Natural killer cell (primary cell): ENCODE data around the gene LGALSL. TPM values are rescaled to one million over a fixed set of nuclear protein-coding genes. Genes with fewer than 3 reads are reported as not detected.

Experiments used
- ATAC-seq, 3 donors: fragments of 150-1000 bp in 2 of 3; fragments of 200-7000 bp in 1 of 3; cut with Tn5 transposase; 1 replicate in 1 of 3; 2 replicates in 2 of 3; pipeline ENCODE4 v1.10.0; 2021; ENCODE audit warnings: mild to moderate bottlenecking in 2 of 3, moderate library complexity in 2 of 3
- DNase-seq, 2 donors: peaks; one replicate each; pipeline versions ENCODE4 v3.0.0 to v3.0.0-alpha.2; 2013 to 2021; ENCODE audit warnings: mixed read lengths in 1 of 2
- H3K27ac ChIP-seq: one replicate; pipeline ENCODE4 v1.5.1; 2013; ENCODE audit warnings: mild to moderate bottlenecking, low read length
- H3K27me3 ChIP-seq: one replicate; pipeline ENCODE4 v1.6.1; 2013; ENCODE audit warnings: low read length; ENCODE audit not compliant: control insufficient read depth, insufficient read depth
- H3K36me3 ChIP-seq: one replicate; pipeline ENCODE4 v1.6.1; 2013; ENCODE audit warnings: low read length; ENCODE audit not compliant: control insufficient read depth, insufficient read depth
- H3K4me1 ChIP-seq: one replicate; pipeline ENCODE4 v1.6.1; 2013; ENCODE audit warnings: low read length; ENCODE audit not compliant: control insufficient read depth, insufficient read depth
- H3K4me3 ChIP-seq: one replicate; pipeline ENCODE4 v1.5.1; 2013; ENCODE audit warnings: low read length
- H3K9me3 ChIP-seq: one replicate; pipeline ENCODE4 v1.6.1; 2013; ENCODE audit warnings: low read length; ENCODE audit not compliant: control insufficient read depth, insufficient read depth
- H3K27ac Mint-ChIP-seq, 2 donors: one replicate each; pipeline ENCODE4 v1.8.0; 2022; ENCODE audit warnings: mild to moderate bottlenecking in 2 of 2, mixed read lengths in 2 of 2, moderate library complexity in 1 of 2
- H3K27me3 Mint-ChIP-seq, 2 donors: one replicate each; pipeline ENCODE4 v1.8.0; 2022; ENCODE audit warnings: low read depth in 2 of 2, mixed read lengths in 2 of 2
- H3K36me3 Mint-ChIP-seq: one replicate; pipeline ENCODE4 v1.8.0; 2022; ENCODE audit warnings: mixed read lengths
- H3K4me1 Mint-ChIP-seq, 2 donors: one replicate each; pipeline ENCODE4 v1.8.0; 2022; ENCODE audit warnings: mixed read lengths in 2 of 2
- H3K4me3 Mint-ChIP-seq: one replicate; pipeline ENCODE4 v1.8.0; 2022; ENCODE audit warnings: mild to moderate bottlenecking, moderate library complexity, mixed read lengths
- H3K9me3 Mint-ChIP-seq, 2 donors: one replicate each; pipeline ENCODE4 v1.8.0; 2022; ENCODE audit warnings: mixed read lengths in 2 of 2
- WGBS: methylation state at CpG from one replicate; pipeline ENCODE4 v1.1.7; 2013; ENCODE audit warnings: missing lambda C conversion rate; ENCODE audit not compliant: insufficient coverage; 5-methylcytosine and 5-hydroxymethylcytosine counted together
- intact Hi-C: fragments of 100-400 bp; cut with micrococcal nuclease; formaldehyde crosslinking; loops from one replicate; pipeline ENCODE4 v1.14.2; 2022
- total RNA-seq, 4 donors: library from RNA; stranded (reverse); fragments of 120-200 nt in 1 of 4; gene quantifications; one replicate each; pipeline versions ENCODE4 v1.2.3 to v1.2.4, GENCODE V29; 2013 to 2022
- TF ChIP-seq, protein P1 (sequence below): fragments of 200-600 bp; IDR thresholded peaks from one replicate; pipeline ENCODE4 v1.8.0; 2022; ENCODE audit warnings: antibody characterized with exemption

The LGALSL gene
- total RNA-seq, 3 donors from 2014 or later (not counting 1 experiment from before 2014, with no cell fraction given): 1.3 to 8.6 (median 2.0) TPM

GRCh38 chr2:64481665-64482064, 27.7 kb downstream of the LGALSL start:
- Mint-ChIP-seq H3K27ac (no peak overlapping the region), H3K27me3 (peaks cover 0 to 2% of the 10 kb centered on the region in 2 donors), H3K9me3 (no peaks in the 10 kb centered on the region), H3K36me3 (no peaks in the 10 kb centered on the region), H3K4me3 (no peak overlapping the region), H3K4me1 (no peaks in the 10 kb centered on the region)
- H3K4me3 ChIP-seq: no peak overlapping the region
- H3K9me3 ChIP-seq: no peaks in the 10 kb centered on the region
- TF ChIP-seq, protein P1, sequence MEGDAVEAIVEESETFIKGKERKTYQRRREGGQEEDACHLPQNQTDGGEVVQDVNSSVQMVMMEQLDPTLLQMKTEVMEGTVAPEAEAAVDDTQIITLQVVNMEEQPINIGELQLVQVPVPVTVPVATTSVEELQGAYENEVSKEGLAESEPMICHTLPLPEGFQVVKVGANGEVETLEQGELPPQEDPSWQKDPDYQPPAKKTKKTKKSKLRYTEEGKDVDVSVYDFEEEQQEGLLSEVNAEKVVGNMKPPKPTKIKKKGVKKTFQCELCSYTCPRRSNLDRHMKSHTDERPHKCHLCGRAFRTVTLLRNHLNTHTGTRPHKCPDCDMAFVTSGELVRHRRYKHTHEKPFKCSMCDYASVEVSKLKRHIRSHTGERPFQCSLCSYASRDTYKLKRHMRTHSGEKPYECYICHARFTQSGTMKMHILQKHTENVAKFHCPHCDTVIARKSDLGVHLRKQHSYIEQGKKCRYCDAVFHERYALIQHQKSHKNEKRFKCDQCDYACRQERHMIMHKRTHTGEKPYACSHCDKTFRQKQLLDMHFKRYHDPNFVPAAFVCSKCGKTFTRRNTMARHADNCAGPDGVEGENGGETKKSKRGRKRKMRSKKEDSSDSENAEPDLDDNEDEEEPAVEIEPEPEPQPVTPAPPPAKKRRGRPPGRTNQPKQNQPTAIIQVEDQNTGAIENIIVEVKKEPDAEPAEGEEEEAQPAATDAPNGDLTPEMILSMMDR: no peak
- no peaks in the 10 kb centered on the region for H3K36me3 ChIP-seq
- no peak overlapping the region for H3K27ac ChIP-seq
- 82% methylated on average over 5 of the region's 5 CpGs for WGBS
- H3K27me3 ChIP-seq: no peaks in the 10 kb centered on the region
- ATAC-seq (no peak), DNase-seq (no peak)
- intact Hi-C loops: no loop called here
- H3K4me1 ChIP-seq: no peaks in the 10 kb centered on the region

DNA sequence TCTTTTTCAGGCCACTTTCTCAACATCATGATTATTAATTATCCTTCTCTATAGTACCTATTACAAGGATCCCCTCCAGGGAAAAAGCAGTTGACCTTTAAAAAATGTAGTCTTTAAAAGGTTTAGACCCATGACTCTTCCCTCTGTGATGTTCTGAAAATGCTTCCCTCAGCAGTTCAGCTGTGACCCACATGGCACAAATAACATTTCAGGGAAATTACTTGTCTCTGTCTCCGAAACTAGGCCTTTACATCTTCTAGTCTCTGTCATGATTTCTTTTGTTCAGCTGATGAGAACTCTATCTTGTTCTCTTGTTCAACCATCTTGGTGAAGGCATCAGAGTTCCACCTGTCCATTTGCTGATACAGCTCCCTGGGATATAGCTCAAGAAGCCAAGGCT, 28.3 kb downstream of the LGALSL start:
- H3K27ac Mint-ChIP-seq: no peak overlapping the region
- DNase-seq: no peak
- H3K27me3 ChIP-seq: no peaks in the 10 kb centered on the region
- WGBS: 86% methylated on average over 1 of the region's 1 CpG
- peaks cover 0 to 6% of the 10 kb centered on the region in 2 donors for H3K27me3 Mint-ChIP-seq
- no peaks in the 10 kb centered on the region for H3K9me3 ChIP-seq
- H3K4me1 Mint-ChIP-seq: no peaks in the 10 kb centered on the region
- no peak for ATAC-seq
- no peaks in the 10 kb centered on the region for H3K9me3 Mint-ChIP-seq
- H3K4me1 ChIP-seq: no peaks in the 10 kb centered on the region
- H3K4me3 ChIP-seq: no peak overlapping the region
- no peak overlapping the region for H3K4me3 Mint-ChIP-seq
- TF ChIP-seq, protein P1: no peak
- intact Hi-C loops: no loop called here
- H3K36me3 Mint-ChIP-seq: no peaks in the 10 kb centered on the region
- H3K27ac ChIP-seq: no peak overlapping the region
- no peaks in the 10 kb centered on the region for H3K36me3 ChIP-seq

DNA sequence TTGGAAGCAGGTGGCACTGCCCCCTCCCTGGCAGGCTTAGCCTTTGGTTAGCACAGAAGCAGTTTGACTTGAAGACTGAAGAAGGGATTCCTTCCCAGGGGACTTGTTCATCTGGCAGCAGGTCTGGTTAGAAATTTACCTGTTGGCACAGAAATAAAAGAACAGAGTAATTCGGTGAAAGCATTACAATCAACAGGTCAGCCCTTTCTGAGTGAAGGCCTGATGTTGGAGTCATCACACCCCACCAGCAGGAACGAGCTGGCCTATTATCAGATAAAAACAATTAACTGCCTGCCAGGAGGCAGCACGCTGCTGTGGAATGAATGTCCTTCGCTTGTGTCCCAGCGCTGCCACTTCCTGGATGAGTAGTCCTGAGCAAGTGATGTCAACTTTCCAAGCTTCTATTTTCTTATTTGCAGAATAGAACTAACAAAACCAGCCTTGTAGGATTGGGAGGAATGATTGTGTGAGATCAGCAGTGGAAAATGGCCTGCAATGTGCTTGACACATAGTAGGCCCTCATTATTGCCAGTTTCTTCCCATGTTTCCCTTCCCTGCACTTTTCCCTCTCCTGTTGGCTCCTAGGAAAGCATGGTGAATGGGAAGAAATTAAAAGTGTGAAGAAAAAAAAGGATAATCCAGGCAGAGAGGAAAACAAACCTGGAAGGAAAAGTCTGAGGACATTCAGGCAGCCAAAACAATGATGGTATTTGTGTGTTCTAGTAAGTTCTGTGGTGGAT, 29.0 kb downstream of the LGALSL start:
- no peak overlapping the region for H3K27ac ChIP-seq
- DNase-seq: no peak
- Mint-ChIP-seq H3K4me1 (no peaks in the 10 kb centered on the region), H3K36me3 (no peaks in the 10 kb centered on the region), H3K9me3 (no peaks in the 10 kb centered on the region), H3K4me3 (no peak overlapping the region), H3K27ac (no peak overlapping the region), H3K27me3 (peaks cover 0 to 9% of the 10 kb centered on the region in 2 donors)
- H3K4me3 ChIP-seq: no peak overlapping the region
- 81% methylated on average over 5 of the region's 5 CpGs for WGBS
- no peaks in the 10 kb centered on the region for H3K9me3 ChIP-seq
- no peaks in the 10 kb centered on the region for H3K4me1 ChIP-seq
- no peaks in the 10 kb centered on the region for H3K36me3 ChIP-seq
- no peaks in the 10 kb centered on the region for H3K27me3 ChIP-seq
- intact Hi-C loops: no loop called here
- TF ChIP-seq, protein P1: no peak
- no peak for ATAC-seq

DNA sequence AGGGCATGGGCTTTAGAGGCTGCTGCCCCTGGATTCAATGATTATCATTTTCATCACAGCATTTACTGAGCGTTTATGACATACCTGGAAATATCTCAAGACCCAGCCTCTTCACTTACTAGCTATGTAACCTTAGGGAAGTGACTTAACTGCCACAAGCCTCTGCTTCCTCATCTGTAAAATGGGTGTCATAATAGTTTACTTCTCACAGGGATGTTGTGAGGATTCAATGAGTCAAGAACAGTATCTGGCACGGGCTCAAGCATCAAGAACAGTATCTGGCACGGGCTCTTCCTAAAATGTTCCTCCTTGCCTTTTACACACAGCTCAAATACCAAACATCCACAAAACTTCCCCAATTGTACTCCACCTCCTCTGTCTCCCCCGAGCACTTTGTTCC, 31.4 kb downstream of the LGALSL start:
- intact Hi-C loops: no loop called here
- Histone ChIP-seq H3K9me3 (no peaks in the 10 kb centered on the region), H3K36me3 (no peaks in the 10 kb centered on the region), H3K4me3 (no peak overlapping the region), H3K27me3 (no peaks in the 10 kb centered on the region), H3K4me1 (peaks cover 7% of the 10 kb centered on the region), H3K27ac (no peak overlapping the region)
- Mint-ChIP-seq H3K27ac (no peak overlapping the region), H3K4me1 (peaks cover 0 to 5% of the 10 kb centered on the region in 2 donors), H3K4me3 (no peak overlapping the region), H3K9me3 (no peaks in the 10 kb centered on the region), H3K36me3 (no peaks in the 10 kb centered on the region), H3K27me3 (peaks cover 0 to 11% of the 10 kb centered on the region in 2 donors)
- DNase-seq (no peak), ATAC-seq (no peak)
- WGBS: 38% methylated on average over 4 of the region's 4 CpGs
- TF ChIP-seq, protein P1: no peak
